Dermis microvascular lymphatic vessel endothelial cell (primary cell): Measurements from ENCODE around the gene BROX. TPM values are rescaled to one million over a fixed set of nuclear protein-coding genes. Genes with fewer than 3 reads are reported as not detected.
"Not testable (repeated sequence)": the region's sequence is repeated elsewhere in the genome, so short reads cannot be mapped to it uniquely, and the experiment has no call there.

Experiments used
- DNase-seq, 2 donors: peaks; one replicate each; pipeline versions ENCODE4 v3.0.0 to v3.0.0-alpha.2; 2010; ENCODE audit warnings: low read depth in 2 of 2
- total RNA-seq: library from RNA; depleted of rRNA; stranded (reverse); fragments of >200 nt; gene quantifications from 2 replicates; pipeline ENCODE4 v1.2.1, GENCODE V29; 2014

Gene BROX, protein sequence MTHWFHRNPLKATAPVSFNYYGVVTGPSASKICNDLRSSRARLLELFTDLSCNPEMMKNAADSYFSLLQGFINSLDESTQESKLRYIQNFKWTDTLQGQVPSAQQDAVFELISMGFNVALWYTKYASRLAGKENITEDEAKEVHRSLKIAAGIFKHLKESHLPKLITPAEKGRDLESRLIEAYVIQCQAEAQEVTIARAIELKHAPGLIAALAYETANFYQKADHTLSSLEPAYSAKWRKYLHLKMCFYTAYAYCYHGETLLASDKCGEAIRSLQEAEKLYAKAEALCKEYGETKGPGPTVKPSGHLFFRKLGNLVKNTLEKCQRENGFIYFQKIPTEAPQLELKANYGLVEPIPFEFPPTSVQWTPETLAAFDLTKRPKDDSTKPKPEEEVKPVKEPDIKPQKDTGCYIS
- total RNA-seq: 29.1 and 34.1 TPM in 2 replicates

DNA sequence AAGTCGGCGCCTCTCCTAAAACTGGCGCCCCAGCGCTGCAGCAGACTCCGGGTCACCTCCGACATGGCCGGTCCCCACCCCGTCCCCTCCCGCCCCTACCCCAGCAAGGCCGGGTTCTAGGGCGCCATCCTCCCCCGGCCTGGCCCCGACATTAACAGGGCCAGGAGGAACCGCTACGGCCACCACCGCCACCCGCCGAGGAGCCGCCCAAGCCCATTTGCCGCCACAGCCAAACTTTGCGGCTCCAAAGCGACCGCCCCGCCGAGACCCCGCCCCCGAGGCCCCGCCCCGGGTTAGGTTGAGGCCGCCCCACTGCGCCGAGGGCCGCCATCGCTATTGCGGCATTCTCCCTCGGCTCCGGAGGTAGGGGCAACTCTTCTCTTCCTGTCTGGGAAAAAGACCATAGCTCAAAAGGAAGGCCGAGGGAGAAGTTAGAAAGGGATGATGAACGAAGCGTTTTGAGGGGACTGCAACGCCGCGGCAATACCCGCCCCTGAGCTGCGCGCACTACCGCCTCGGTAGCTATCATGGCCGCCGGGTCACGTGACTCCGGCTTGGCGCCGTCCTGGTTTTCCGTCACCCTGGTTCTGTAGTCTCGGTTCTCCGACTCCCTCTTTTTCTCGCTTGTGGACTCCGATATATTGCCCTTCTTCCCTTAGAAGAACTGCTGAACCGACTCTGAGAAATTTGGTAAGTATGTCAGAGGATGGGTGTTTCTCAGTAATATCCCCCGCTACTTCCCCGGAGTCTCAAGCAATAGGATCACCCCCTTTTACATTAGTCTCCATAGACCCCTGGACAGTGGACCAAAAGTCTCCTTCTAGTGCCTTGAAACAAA is at the start of gene BROX, which contains the start of gene AIDA:
Gene BROX (plus strand): TSS at position 312 of the 838 bp plus-strand sequence. CDS start 3,136 bp downstream, outside the sequence.
Gene AIDA (minus strand): TSS at position 239 of the 838 bp plus-strand sequence. CDS start 174 bp downstream, at position 65.
- peak; percentile 58 to 85 for DNase-seq

DNA sequence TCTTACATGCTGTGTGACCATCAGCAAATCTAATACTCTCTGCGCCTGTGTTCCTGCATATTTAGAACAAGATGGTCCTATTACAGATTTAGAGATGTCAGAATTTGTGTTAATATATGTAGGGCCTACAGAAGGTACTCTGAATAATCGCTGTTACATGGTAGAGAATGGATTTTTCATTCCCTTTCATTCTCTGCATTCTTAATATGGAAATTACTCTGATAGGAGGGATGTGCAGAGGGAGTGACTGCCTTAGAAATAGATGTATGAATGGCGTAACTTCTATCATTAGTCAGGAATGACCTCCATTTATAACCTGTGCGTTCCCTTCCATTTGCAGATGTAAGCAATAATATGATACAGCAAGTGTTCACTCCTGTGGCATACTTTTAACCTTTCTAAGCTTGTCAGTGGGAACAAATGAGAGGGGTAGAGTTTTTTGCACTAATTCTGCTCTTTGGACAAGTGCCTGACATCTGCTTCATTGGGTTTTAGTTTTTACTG is 48.9 kb upstream of the BROX start:
- no peak for DNase-seq

- DNase-seq: no peak
Measured at GRCh38 chr1:222665964-222666363, 46.4 kb upstream of the BROX start.

- DNase-seq: not testable (repeated sequence)
Measured at GRCh38 chr1:222668184-222668583, 44.2 kb upstream of the BROX start.

DNA sequence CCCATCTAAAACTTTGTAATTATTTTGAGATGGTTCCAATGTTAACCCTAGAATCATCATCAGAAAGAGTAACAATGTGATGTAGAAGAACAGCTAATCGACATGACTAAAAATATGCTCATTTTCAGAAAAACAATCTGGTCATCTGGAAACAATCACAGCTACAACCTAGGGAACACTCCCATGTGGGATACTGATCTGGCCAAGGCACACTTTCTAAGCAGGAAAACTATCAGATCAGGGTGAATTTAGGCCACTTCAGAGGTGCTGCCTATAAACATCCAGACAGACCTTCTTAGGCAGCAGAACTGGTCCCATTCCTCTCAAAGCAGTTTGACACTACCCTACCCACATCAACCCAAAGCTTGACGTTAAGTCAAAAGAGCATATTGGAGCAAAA is 43.3 kb upstream of the BROX start:
- not testable (repeated sequence) for DNase-seq

- DNase-seq: no peak
Measured at GRCh38 chr1:222670110-222670509, 42.3 kb upstream of the BROX start.

DNA sequence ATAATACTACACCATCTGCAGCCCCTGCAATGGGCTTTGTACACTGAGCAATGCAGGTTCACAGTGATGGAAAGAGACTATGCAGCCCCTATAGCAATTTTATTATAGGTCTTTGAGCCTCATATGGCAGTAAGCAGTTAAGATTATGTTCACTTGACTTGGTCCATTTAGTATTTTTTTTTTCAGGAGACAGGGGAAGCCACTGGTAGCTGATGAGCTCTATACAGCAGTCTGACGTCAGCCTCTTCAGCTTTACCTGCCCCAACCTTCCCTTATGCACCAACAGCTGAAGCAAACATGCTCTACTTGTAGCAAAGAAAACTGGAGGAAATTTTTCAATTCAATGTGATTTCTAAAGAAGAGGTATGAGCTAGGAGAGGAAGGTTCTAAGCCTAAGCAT is 32.3 kb upstream of the BROX start:
- DNase-seq: no peak

GRCh38 chr1:222691016-222691415 is 21.3 kb upstream of the BROX start:
- no peak for DNase-seq

GRCh38 chr1:222694927-222695326 is 17.4 kb upstream of the BROX start:
- no peak for DNase-seq

DNA sequence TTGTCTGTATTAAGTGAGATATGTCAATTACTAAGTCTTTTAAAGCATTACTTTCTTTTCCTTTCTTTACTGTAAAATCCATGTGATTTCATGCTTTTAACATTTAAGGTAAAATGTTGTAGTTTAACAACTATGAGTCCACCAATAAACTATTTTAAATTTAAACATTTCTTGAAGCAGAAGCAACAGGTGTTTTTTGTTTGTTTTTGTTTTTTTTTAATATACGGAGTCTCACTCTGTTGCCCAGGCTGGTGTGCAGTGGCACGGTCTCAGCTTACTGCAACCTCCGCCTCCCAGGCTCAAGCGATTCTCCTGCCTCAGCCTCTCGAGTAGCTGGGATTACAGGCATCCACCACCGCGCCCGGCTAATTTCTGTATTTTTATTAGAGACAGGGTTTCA is 15.6 kb upstream of the BROX start:
- no peak for DNase-seq

- DNase-seq: no peak
Measured at GRCh38 chr1:222697203-222697602, 15.2 kb upstream of the BROX start.

DNA sequence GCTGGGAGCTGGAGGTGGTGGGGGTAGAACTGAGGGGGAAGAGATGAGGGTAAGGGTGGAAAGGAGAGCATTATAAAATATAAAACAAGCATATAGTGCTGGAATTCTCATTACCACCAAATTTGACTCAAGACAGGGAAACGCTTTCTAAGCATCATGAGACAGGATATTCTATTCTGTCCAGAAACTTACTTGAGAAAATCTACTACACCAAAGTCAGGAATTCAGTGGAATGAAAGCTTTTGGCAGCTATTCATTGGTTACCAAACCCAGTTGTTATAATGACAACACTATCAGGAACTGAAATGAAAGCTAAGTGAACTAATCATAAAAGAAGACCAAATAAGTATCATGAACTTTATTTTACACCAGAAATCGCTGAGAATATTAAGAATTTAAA is 14.5 kb upstream of the BROX start:
- DNase-seq: no peak

GRCh38 chr1:222702210-222702609 is 10.2 kb upstream of the BROX start:
- DNase-seq: no peak

- DNase-seq: no peak
Measured at GRCh38 chr1:222704260-222704659, 8.1 kb upstream of the BROX start.

DNA sequence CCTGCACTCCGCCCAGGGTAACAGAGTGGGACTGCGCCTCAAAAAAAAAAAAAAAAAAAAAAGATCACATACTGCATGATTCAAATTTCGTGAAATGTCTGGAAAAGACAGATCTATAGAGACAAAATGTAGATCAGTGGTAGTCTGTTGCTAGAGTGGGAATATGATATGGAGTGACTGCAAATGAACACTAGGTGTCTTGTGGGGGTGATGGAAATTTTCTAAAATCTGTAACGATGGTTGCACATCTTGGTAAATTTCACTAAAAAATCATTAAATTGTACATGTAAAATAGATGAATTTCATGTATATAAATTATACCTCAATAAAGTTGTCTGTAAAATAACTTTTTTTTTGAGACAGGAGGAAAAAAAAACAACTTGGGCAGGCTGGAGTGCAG is 5.5 kb upstream of the BROX start:
- no peak for DNase-seq

DNA sequence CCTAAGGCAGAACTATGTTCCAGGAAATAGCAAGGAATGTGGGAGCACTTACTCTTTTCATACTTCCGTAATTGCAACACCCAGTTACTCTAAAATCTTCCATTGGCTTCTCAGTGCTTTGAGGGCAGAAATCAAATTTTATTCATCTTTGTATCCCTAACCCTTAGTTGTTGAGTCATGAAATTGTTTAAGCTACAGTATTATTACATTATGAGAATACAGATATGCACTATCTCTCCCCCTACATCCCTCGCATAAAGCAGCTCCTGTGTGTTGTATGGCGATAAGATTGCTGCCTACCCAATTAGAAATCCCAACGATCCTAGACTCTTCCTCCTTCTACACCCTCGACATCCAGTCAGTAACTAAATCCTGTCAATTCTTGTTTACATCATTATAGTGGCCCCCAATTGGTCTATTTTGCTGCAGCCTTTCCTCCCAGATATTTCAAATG is 2.6 kb upstream of the BROX start:
- DNase-seq: no peak

GRCh38 chr1:222711319-222712252 is 778 bp upstream of the BROX start:
- peak; percentile 16 to 68 for DNase-seq

- peak; percentile 93 to 97 for DNase-seq
Measured at GRCh38 chr1:222713091-222713961, 962 bp downstream of the BROX start.

DNA sequence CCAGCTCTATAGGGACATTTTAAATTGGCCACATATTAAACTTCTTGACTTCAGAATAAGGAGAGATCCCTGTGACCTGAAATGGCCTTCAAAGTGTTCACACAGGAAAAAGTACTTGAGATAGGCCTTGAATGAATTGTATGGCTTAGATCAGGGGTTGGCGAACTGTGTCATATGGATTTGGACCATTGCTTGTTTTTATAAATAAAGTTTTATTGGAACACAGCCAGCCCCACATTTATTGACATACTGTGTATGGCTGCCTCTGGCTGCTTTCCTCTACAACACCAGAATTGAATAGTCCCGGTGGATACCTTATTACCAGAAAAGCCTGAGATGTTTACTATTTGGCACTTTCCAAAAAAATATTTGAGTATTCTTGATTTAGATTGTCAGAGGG is 4.0 kb downstream of the BROX start:
- DNase-seq: no peak

- no peak for DNase-seq
Measured at GRCh38 chr1:222728746-222729145, 16.4 kb downstream of the BROX start.
